SK-N-SH (cell line): Measurements from ENCODE around the gene ILK.

Experiments
- CTCF ChIP-seq: fragments of 200-600 bp; sonication (generic); IDR thresholded peaks from 2 replicates; pipeline ENCODE4 v1.6.1; 2017; ENCODE audit warnings: antibody characterized with exemption, mild to moderate bottlenecking, moderate library complexity
- PBX3 ChIP-seq: IDR thresholded peaks from 2 replicates; pipeline ENCODE4; 2012
- USF1 ChIP-seq: IDR thresholded peaks from 2 replicates; pipeline ENCODE4 v1.4.0; 2012; ENCODE audit warnings: low read depth, borderline replicate concordance

- TF ChIP-seq PBX3 (no peak), USF1 (no peak), CTCF (no peak)
Observed at GRCh38 chr11:6611963-6612212, 8.3 kb downstream of the ILK start.
